Liver (tissue), 9 donors: ENCODE data around the gene FXYD2. TPM values are rescaled to one million over a fixed set of nuclear protein-coding genes. Genes with fewer than 3 reads are reported as not detected.

ENCODE experiments used
- DNase-seq: peaks from one replicate; pipeline ENCODE4 v3.0.0-alpha.2; 2017; ENCODE audit warnings: low spot score
- H3K27ac ChIP-seq, 2 donors: one replicate each; pipeline ENCODE4 v1.7.0; 2013; ENCODE audit warnings: inconsistent platforms in 2 of 2, low read length in 2 of 2, control low read depth in 1 of 2, low read depth in 1 of 2, mild to moderate bottlenecking in 1 of 2
- H3K27me3 ChIP-seq, 4 donors: one replicate each; pipeline versions ENCODE4 v1.6.1 to v1.7.0; 2013; ENCODE audit warnings: low read length in 3 of 4, inconsistent platforms in 1 of 4, mild to moderate bottlenecking in 1 of 4, moderate library complexity in 1 of 4; ENCODE audit not compliant: control insufficient read depth in 4 of 4, insufficient read depth in 4 of 4
- H3K36me3 ChIP-seq, 4 donors: one replicate each; pipeline versions ENCODE4 v1.6.1 to v1.7.0; 2013; ENCODE audit warnings: low read length in 3 of 4, mild to moderate bottlenecking in 3 of 4, low read depth in 1 of 4, moderate library complexity in 1 of 4; ENCODE audit not compliant: control insufficient read depth in 4 of 4, insufficient read depth in 3 of 4
- H3K4me1 ChIP-seq, 4 donors: one replicate each; pipeline versions ENCODE4 v1.6.1 to v1.7.0; 2013; ENCODE audit warnings: low read length in 3 of 4, mild to moderate bottlenecking in 3 of 4, moderate library complexity in 1 of 4; ENCODE audit not compliant: control insufficient read depth in 4 of 4, insufficient read depth in 4 of 4
- H3K4me3 ChIP-seq, 3 donors: one replicate each; pipeline versions ENCODE4 v1.6.1 to v1.7.0; 2013; ENCODE audit warnings: low read length in 3 of 3, control low read depth in 1 of 3, low read depth in 1 of 3, mild to moderate bottlenecking in 1 of 3
- H3K9ac ChIP-seq, 2 donors: one replicate each; pipeline ENCODE4 v1.7.0; 2013; ENCODE audit warnings: low read length in 2 of 2, mild to moderate bottlenecking in 2 of 2, moderate library complexity in 2 of 2, control low read depth in 1 of 2, low read depth in 1 of 2
- H3K9me3 ChIP-seq, 4 donors: one replicate each; pipeline versions ENCODE4 v1.6.1 to v1.7.0; 2013; ENCODE audit warnings: low read length in 3 of 4; ENCODE audit not compliant: control insufficient read depth in 4 of 4
- ATF3 ChIP-seq: IDR thresholded peaks from 2 replicates; pipeline ENCODE4 v1.6.1; 2016; ENCODE audit warnings: antibody characterized with exemption
- HNF4A ChIP-seq, 2 donors: conservative IDR thresholded peaks; 2 replicates each; pipeline ENCODE4 v1.6.1; 2016; ENCODE audit warnings: antibody characterized with exemption in 2 of 2, mild to moderate bottlenecking in 2 of 2
- NR2F2 ChIP-seq: IDR thresholded peaks from 2 replicates; pipeline ENCODE4 v1.6.1; 2016; ENCODE audit warnings: antibody characterized with exemption
- REST ChIP-seq: IDR thresholded peaks from 2 replicates; pipeline ENCODE4 v1.6.1; 2016; ENCODE audit warnings: antibody characterized with exemption, mild to moderate bottlenecking
- RXRA ChIP-seq, 2 donors: IDR thresholded peaks; 2 replicates each; pipeline ENCODE4 v1.6.1; 2017 to 2018; ENCODE audit warnings: antibody characterized with exemption in 2 of 2, mild to moderate bottlenecking in 1 of 2
- SP1 ChIP-seq: IDR thresholded peaks from 2 replicates; pipeline ENCODE4 v1.6.1; 2018; ENCODE audit warnings: antibody characterized with exemption, mild to moderate bottlenecking
- YY1 ChIP-seq: IDR thresholded peaks from 2 replicates; pipeline ENCODE4 v1.6.1; 2016; ENCODE audit warnings: antibody characterized with exemption, mild to moderate bottlenecking
- WGBS: extraction: QIAGEN DNeasy Blood & Tissue Kit; methylation state at CpG from one replicate; pipeline ENCODE4 v1.1.7; 2013; 5-methylcytosine and 5-hydroxymethylcytosine counted together
- polyA plus RNA-seq, 2 donors: library from polyadenylated mRNA; stranded (reverse) in 1 of 2; unstranded in 1 of 2; fragments of 200-250 nt in 1 of 2; fragments of >200 nt in 1 of 2; fragmentation: Nextera tagmentation in 1 of 2; extraction: Ambion mirVana in 1 of 2; gene quantifications; one replicate each; pipeline versions ENCODE4 v1.2.1 to v1.2.3, GENCODE V29; 2013 to 2015
- total RNA-seq, 2 donors: library from RNA; depleted of rRNA; stranded (reverse); fragments of >200 nt; gene quantifications; one replicate each; pipeline ENCODE4 v1.2.3, GENCODE V29; 2014
- TF ChIP-seq, protein P1 (sequence below): IDR thresholded peaks from 2 replicates; pipeline ENCODE4 v1.6.1; 2016; ENCODE audit warnings: antibody characterized with exemption
- TF ChIP-seq, protein P2 (sequence below): fragments of 150-350 bp; IDR thresholded peaks from 2 replicates; pipeline ENCODE4 v1.5.1; 2017; ENCODE audit warnings: improper control_type of control experiment, low read depth, low read length; ENCODE audit not compliant: missing input control
- TF ChIP-seq, protein P3 (sequence below): IDR thresholded peaks from 2 replicates; pipeline ENCODE4 v1.6.1; 2016; ENCODE audit warnings: antibody characterized with exemption
- donor health status: healthy.
- donor health status: healthy.
- donor health status: healthy.
- donor health status: healthy.
- donor health status: healthy.

Gene FXYD2
- total and polyA plus RNA-seq, 4 donors: 20.2 to 105 (median 41.8) TPM

GRCh38 chr11:117816846-117817367 lies 7.6 kb downstream of the FXYD2 start (continued):
- TF ChIP-seq SP1: no peak

GRCh38 chr11:117816151-117816741 lies 8.3 kb downstream of the FXYD2 start:
- TF ChIP-seq, protein P1, sequence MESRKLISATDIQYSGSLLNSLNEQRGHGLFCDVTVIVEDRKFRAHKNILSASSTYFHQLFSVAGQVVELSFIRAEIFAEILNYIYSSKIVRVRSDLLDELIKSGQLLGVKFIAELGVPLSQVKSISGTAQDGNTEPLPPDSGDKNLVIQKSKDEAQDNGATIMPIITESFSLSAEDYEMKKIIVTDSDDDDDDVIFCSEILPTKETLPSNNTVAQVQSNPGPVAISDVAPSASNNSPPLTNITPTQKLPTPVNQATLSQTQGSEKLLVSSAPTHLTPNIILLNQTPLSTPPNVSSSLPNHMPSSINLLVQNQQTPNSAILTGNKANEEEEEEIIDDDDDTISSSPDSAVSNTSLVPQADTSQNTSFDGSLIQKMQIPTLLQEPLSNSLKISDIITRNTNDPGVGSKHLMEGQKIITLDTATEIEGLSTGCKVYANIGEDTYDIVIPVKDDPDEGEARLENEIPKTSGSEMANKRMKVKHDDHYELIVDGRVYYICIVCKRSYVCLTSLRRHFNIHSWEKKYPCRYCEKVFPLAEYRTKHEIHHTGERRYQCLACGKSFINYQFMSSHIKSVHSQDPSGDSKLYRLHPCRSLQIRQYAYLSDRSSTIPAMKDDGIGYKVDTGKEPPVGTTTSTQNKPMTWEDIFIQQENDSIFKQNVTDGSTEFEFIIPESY: no peak
- TF ChIP-seq NR2F2 (peak; percentile 11), YY1 (no peak), RXRA (IDR thresholded peaks at IDR 0.05) (no peak), REST (no peak), ATF3 (no peak)
- TF ChIP-seq, protein P2, sequence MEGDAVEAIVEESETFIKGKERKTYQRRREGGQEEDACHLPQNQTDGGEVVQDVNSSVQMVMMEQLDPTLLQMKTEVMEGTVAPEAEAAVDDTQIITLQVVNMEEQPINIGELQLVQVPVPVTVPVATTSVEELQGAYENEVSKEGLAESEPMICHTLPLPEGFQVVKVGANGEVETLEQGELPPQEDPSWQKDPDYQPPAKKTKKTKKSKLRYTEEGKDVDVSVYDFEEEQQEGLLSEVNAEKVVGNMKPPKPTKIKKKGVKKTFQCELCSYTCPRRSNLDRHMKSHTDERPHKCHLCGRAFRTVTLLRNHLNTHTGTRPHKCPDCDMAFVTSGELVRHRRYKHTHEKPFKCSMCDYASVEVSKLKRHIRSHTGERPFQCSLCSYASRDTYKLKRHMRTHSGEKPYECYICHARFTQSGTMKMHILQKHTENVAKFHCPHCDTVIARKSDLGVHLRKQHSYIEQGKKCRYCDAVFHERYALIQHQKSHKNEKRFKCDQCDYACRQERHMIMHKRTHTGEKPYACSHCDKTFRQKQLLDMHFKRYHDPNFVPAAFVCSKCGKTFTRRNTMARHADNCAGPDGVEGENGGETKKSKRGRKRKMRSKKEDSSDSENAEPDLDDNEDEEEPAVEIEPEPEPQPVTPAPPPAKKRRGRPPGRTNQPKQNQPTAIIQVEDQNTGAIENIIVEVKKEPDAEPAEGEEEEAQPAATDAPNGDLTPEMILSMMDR: no peak
- TF ChIP-seq, protein P3, sequence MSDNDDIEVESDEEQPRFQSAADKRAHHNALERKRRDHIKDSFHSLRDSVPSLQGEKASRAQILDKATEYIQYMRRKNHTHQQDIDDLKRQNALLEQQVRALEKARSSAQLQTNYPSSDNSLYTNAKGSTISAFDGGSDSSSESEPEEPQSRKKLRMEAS: no peak
- H3K27ac ChIP-seq: peak overlapping the region; percentile 41 to 56
- no peaks in the 10 kb centered on the region for H3K9me3 ChIP-seq
- H3K4me1 ChIP-seq: peaks cover 0 to 8% (median 3%) of the 10 kb centered on the region in 4 donors
- no peaks in the 10 kb centered on the region for H3K36me3 ChIP-seq
- DNase-seq: no peak
- H3K9ac ChIP-seq: no peak overlapping the region
- no peaks in the 10 kb centered on the region for H3K27me3 ChIP-seq
- H3K4me3 ChIP-seq: no peak overlapping the region
- WGBS: 82% methylated on average over 20 of the region's 20 CpGs

- no peak for DNase-seq
- H3K4me1 ChIP-seq: peaks cover 0 to 8% (median 3%) of the 10 kb centered on the region in 4 donors
These were observed 9.2 kb downstream of the FXYD2 start for GRCh38 chr11:117815262-117815803.

More at GRCh38 chr11:117815262-117815803, 9.2 kb downstream of the FXYD2 start:
- TF ChIP-seq HNF4A (conservative IDR thresholded peaks at IDR 0.05): no peak
- Histone ChIP-seq H3K4me3 (no peak overlapping the region), H3K9ac (no peak overlapping the region), H3K9me3 (no peaks in the 10 kb centered on the region), H3K36me3 (no peaks in the 10 kb centered on the region), H3K27me3 (no peaks in the 10 kb centered on the region), H3K27ac (peak overlapping the region in 1 of 2 donors; percentile 41)
- 62% methylated on average over 7 of the region's 7 CpGs for WGBS
